A549 (cell line): Measurements from ENCODE around the gene UBE2G2. TPM values are rescaled to one million over a fixed set of nuclear protein-coding genes. Genes with fewer than 3 reads are reported as not detected.

Experiments
- ATAC-seq, 2 experiments: fragments of 200-7000 bp in 1 of 2; fragments of >200 bp in 1 of 2; cut with Nextera tagmentation in 1 of 2; cut with Tn5 transposase in 1 of 2; 3 replicates each; pipeline versions ENCODE4 v1.8.0 to v1.9.1; 2018 to 2020; ENCODE audit warnings: mild to moderate bottlenecking in 1 of 2, moderate library complexity in 1 of 2
- CTCF ChIA-PET: fragments of 300-600 bp; sonication (Branson Sonifier 250); formaldehyde crosslinking; extraction: SDS; loops from one replicate; lab custom pipeline; 2021; ENCODE audit warnings: antibody characterized with exemption, inconsistent platforms; lab: Yijun Ruan, JAX
- POLR2A ChIA-PET: fragments of 350-600 bp; formaldehyde crosslinking; extraction: SDS; loops from one replicate; lab custom pipeline; 2021; ENCODE audit warnings: antibody characterized with exemption, inconsistent platforms; lab: Yijun Ruan, JAX
- DNase-seq, 2 experiments: peaks; one replicate each; pipeline versions ENCODE4 v3.0.0 to v3.0.0-alpha.2; 2011 to 2016; ENCODE audit warnings: low read depth in 1 of 2, low spot score in 1 of 2
- FAIRE-seq: peaks from 2 replicates; lab custom pipeline; 2011; peaks lifted over from hg19 to GRCh38; lab: Jason Lieb, UNC
- H3K27ac ChIP-seq, 2 experiments: fragments of >200 bp; sonication (Bioruptor Twin); formaldehyde crosslinking; 3 replicates each; pipeline ENCODE4 v1.5.1; 2016 to 2017
- H3K4me1 ChIP-seq: fragments of >200 bp; sonication (Bioruptor Twin); formaldehyde crosslinking; 3 replicates; pipeline ENCODE4 v1.6.1; 2016
- H3K4me2 ChIP-seq: fragments of >200 bp; sonication (Bioruptor Twin); formaldehyde crosslinking; 3 replicates; pipeline ENCODE4 v1.6.1; 2016
- H3K4me3 ChIP-seq: fragments of >200 bp; sonication (Bioruptor Twin); formaldehyde crosslinking; 3 replicates; pipeline ENCODE4 v1.5.1; 2016
- H3K9me3 ChIP-seq: fragments of >200 bp; sonication (Bioruptor Twin); formaldehyde crosslinking; 3 replicates; pipeline ENCODE4 v1.6.1; 2016
- BHLHE40 ChIP-seq: IDR thresholded peaks from 2 replicates; pipeline ENCODE4 v1.6.1; 2012; ENCODE audit warnings: low read depth, low read length, inconsistent platforms
- CBX8 ChIP-seq: fragments of 200-600 bp; sonication (generic); IDR thresholded peaks from 2 replicates; pipeline ENCODE4 v1.6.1; 2016
- EP300 ChIP-seq, 2 experiments: fragments of >200 bp; sonication (Bioruptor Twin); formaldehyde crosslinking; IDR thresholded peaks; 2 replicates in 1 of 2; 3 replicates in 1 of 2; pipeline ENCODE4 v1.6.1; 2016 to 2017
- ESRRA ChIP-seq: fragments of 150-350 bp; IDR thresholded peaks from 2 replicates; pipeline ENCODE4 v1.6.1; 2014; ENCODE audit warnings: mild to moderate bottlenecking, low read length, borderline replicate concordance
- FOSB ChIP-seq: fragments of 250-450 bp; sonication (Bioruptor Pico); IDR thresholded peaks from 2 replicates; pipeline ENCODE4 v1.5.0; 2020; ENCODE audit warnings: mild to moderate bottlenecking, moderate library complexity
- FOXS1 ChIP-seq: fragments of 250-450 bp; sonication (Bioruptor Pico); IDR thresholded peaks from 2 replicates; pipeline ENCODE4 v1.5.0; 2020; ENCODE audit warnings: mild to moderate bottlenecking, moderate library complexity
- HDAC2 ChIP-seq: fragments of 200-600 bp; sonication (generic); IDR thresholded peaks from 2 replicates; pipeline ENCODE4 v1.6.1; 2016
- HOXB13 ChIP-seq: fragments of 250-450 bp; sonication (Bioruptor Pico); IDR thresholded peaks from 2 replicates; pipeline ENCODE4 v1.5.0; 2020; ENCODE audit warnings: low read depth, mild to moderate bottlenecking, moderate library complexity
- KDM5A ChIP-seq: fragments of 200-600 bp; sonication (generic); IDR thresholded peaks from 2 replicates; pipeline ENCODE4 v1.6.1; 2016; ENCODE audit warnings: antibody characterized with exemption, mild to moderate bottlenecking
- MAFK ChIP-seq: fragments of 450-650 bp; IDR thresholded peaks from 2 replicates; pipeline ENCODE4 v1.6.1; 2014; ENCODE audit not compliant: partially characterized antibody
- MYC ChIP-seq: IDR thresholded peaks from 2 replicates; pipeline ENCODE4 v1.6.1; 2012; ENCODE audit warnings: mild to moderate bottlenecking, inconsistent platforms, low read length, improper control_type of control experiment, borderline replicate concordance
- POLR2AphosphoS2 ChIP-seq: conservative IDR thresholded peaks from 2 replicates; pipeline ENCODE4 v1.6.1; 2012; ENCODE audit warnings: low read length, improper control_type of control experiment, inconsistent platforms
- RCOR1 ChIP-seq: fragments of 150-350 bp; IDR thresholded peaks from 2 replicates; pipeline ENCODE4 v1.6.1; 2014; ENCODE audit warnings: antibody characterized with exemption, low read length, low read depth
- TFCP2L1 ChIP-seq: fragments of 250-450 bp; sonication (Bioruptor Pico); IDR thresholded peaks from 2 replicates; pipeline ENCODE4 v1.5.0; 2021; ENCODE audit warnings: mild to moderate bottlenecking
- ZC3H11A ChIP-seq: fragments of 450-650 bp; IDR thresholded peaks from 2 replicates; pipeline ENCODE4 v1.6.1; 2014; ENCODE audit warnings: antibody characterized with exemption, mild to moderate bottlenecking
- ZFP36 ChIP-seq: fragments of 450-650 bp; IDR thresholded peaks from 2 replicates; pipeline ENCODE4 v1.6.1; 2014; ENCODE audit warnings: borderline replicate concordance; ENCODE audit not compliant: partially characterized antibody
- ZNF302 ChIP-seq: fragments of 250-450 bp; sonication (Bioruptor Pico); IDR thresholded peaks from 2 replicates; pipeline ENCODE4 v1.9.0; 2021; ENCODE audit warnings: inconsistent platforms, mild to moderate bottlenecking, moderate library complexity
- WGBS: methylation state at CpG from one replicate; pipeline ENCODE4 v1.1.6; 2017; ENCODE audit errors: missing lambda C conversion rate; 5-methylcytosine and 5-hydroxymethylcytosine counted together
- polyA plus RNA-seq, 4 experiments: library from polyadenylated mRNA; depleted of rRNA in 3 of 4; stranded (reverse); fragments of >200 nt; fragmentation: RNase III in 1 of 4; extraction: RNeasy Plus Mini Kit Qiagen cat#74134 plus additional on column Dnase treatment in 1 of 4; gene quantifications; 2 replicates in 3 of 4; 3 replicates in 1 of 4; pipeline ENCODE4 v1.2.3, GENCODE V29; 2011 to 2017
- TF ChIP-seq, protein P1 (sequence below): fragments of 250-450 bp; sonication (Bioruptor Pico); IDR thresholded peaks from 2 replicates; pipeline ENCODE4 v1.5.0; 2021; ENCODE audit warnings: mild to moderate bottlenecking, moderate library complexity, borderline replicate concordance
- TF ChIP-seq, protein P2 (sequence below): fragments of >200 bp; sonication (Bioruptor Twin); formaldehyde crosslinking; IDR thresholded peaks from 2 replicates; pipeline ENCODE4 v1.6.1; 2016
- TF ChIP-seq, protein P3 (sequence below): IDR thresholded peaks from 2 replicates; pipeline ENCODE4 v1.6.1; 2012
- TF ChIP-seq, protein P4 (sequence below): IDR thresholded peaks from 2 replicates; pipeline ENCODE4 v1.6.1; 2012

Gene UBE2G2
- polyA plus RNA-seq, 2 of the 4 experiments (the other 2 are of a cell fraction): 56.9 to 68.2 TPM

DNA sequence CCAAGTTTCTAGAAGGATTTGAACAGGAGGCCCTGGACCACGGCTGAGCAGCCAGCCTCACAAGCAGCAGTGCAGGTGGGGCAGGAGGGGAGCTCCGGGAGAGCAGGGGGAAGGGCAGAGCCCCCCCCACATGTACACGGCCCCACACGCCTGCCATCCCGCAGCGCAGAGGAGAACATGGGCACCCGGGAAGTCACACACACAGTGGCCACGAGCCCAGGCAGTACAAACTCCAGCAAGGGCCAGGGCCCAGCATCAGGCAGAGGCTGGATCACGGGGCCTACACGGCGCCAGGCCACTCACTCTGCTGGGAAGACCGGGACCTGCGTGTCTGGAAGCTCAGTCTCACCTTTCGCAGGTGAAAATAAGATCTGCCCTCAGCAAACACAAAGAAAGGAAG, 11.0 kb upstream of the UBE2G2 start:
- POLR2A ChIA-PET: no interaction called here
- ATAC-seq (no peak), FAIRE-seq (no peak), DNase-seq (no peak)
- H3K4me2 ChIP-seq: no peak overlapping the region
- no peaks in the 10 kb centered on the region for H3K9me3 ChIP-seq
- 83% methylated on average over 11 of the region's 14 CpGs for WGBS
- TF ChIP-seq, protein P1, sequence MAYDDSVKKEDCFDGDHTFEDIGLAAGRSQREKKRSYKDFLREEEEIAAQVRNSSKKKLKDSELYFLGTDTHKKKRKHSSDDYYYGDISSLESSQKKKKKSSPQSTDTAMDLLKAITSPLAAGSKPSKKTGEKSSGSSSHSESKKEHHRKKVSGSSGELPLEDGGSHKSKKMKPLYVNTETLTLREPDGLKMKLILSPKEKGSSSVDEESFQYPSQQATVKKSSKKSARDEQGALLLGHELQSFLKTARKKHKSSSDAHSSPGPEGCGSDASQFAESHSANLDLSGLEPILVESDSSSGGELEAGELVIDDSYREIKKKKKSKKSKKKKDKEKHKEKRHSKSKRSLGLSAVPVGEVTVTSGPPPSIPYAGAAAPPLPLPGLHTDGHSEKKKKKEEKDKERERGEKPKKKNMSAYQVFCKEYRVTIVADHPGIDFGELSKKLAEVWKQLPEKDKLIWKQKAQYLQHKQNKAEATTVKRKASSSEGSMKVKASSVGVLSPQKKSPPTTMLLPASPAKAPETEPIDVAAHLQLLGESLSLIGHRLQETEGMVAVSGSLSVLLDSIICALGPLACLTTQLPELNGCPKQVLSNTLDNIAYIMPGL (CRISPR knock-in tag): no peak
- no peak for TF ChIP-seq KDM5A
- TF ChIP-seq FOXS1 (CRISPR knock-in tag): no peak
- no peak for TF ChIP-seq TFCP2L1 (CRISPR knock-in tag)
- TF ChIP-seq EP300 (IDR thresholded peaks at IDR 0.05): no peak
- no peak for TF ChIP-seq ZFP36
- TF ChIP-seq ZC3H11A: no peak
- no peak for TF ChIP-seq ESRRA
- no peak for TF ChIP-seq CBX8
- CTCF ChIA-PET: interaction anchor here (1.1 to 1.2 kb wide), 2 partner anchors 12 to 20 kb away, joined by 3 read pairs; no protein-coding TSS in a partner anchor
- no peak overlapping the region for H3K4me3 ChIP-seq
- peaks cover 9% of the 10 kb centered on the region; the same call in 2 of the 3 replicates for H3K4me1 ChIP-seq
- H3K27ac ChIP-seq: no peak overlapping the region

DNA sequence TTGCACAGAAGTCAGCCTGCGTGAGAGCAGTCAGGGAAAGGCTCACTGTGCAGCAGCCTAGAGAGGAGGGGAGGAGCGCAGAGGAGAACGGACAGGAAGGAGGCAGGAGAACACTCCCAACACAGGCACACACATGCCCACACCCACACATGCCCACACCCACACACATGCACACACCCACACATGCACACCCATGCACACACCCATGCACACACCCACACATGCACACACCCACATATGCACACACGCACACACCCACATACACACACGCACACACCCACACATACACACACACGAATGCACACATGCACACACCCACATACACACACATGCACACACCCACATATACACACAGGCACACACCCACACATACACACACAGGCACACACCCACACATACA, 9.2 kb upstream of the UBE2G2 start:
- FAIRE-seq (no peak), DNase-seq (no peak), ATAC-seq (no peak)
- no peak overlapping the region for H3K4me2 ChIP-seq
- no peak for TF ChIP-seq RCOR1
- no peak for TF ChIP-seq HOXB13
- TF ChIP-seq ZNF302: no peak
- TF ChIP-seq MAFK: no peak
- no peak for TF ChIP-seq FOSB (CRISPR knock-in tag)
- TF ChIP-seq BHLHE40: no peak
- TF ChIP-seq POLR2AphosphoS2: no peak
- TF ChIP-seq, protein P2, sequence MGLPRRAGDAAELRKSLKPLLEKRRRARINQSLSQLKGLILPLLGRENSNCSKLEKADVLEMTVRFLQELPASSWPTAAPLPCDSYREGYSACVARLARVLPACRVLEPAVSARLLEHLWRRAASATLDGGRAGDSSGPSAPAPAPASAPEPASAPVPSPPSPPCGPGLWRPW: no peak
- no peak for TF ChIP-seq CBX8
- TF ChIP-seq, protein P3, sequence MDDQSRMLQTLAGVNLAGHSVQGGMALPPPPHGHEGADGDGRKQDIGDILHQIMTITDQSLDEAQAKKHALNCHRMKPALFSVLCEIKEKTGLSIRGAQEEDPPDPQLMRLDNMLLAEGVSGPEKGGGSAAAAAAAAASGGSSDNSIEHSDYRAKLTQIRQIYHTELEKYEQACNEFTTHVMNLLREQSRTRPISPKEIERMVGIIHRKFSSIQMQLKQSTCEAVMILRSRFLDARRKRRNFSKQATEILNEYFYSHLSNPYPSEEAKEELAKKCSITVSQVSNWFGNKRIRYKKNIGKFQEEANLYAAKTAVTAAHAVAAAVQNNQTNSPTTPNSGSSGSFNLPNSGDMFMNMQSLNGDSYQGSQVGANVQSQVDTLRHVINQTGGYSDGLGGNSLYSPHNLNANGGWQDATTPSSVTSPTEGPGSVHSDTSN: no peak
- no peak for TF ChIP-seq HDAC2
- TF ChIP-seq EP300 (IDR thresholded peaks at IDR 0.05): no peak
- TF ChIP-seq TFCP2L1 (CRISPR knock-in tag): no peak
- TF ChIP-seq, protein P4, sequence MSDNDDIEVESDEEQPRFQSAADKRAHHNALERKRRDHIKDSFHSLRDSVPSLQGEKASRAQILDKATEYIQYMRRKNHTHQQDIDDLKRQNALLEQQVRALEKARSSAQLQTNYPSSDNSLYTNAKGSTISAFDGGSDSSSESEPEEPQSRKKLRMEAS: no peak
- TF ChIP-seq, all 56 proteins: peak for 0
- Histone ChIP-seq H3K4me1 (no peaks in the 10 kb centered on the region), H3K27ac (no peak overlapping the region), H3K9me3 (no peaks in the 10 kb centered on the region), H3K4me3 (no peak overlapping the region)
- WGBS: 86% methylated on average over 5 of the region's 6 CpGs
- ChIA-PET POLR2A (no interaction called here), CTCF (interaction anchor here (0.9 kb wide), 1 partner anchor 10 kb away, joined by 3 read pairs; no protein-coding TSS in a partner anchor)

DNA sequence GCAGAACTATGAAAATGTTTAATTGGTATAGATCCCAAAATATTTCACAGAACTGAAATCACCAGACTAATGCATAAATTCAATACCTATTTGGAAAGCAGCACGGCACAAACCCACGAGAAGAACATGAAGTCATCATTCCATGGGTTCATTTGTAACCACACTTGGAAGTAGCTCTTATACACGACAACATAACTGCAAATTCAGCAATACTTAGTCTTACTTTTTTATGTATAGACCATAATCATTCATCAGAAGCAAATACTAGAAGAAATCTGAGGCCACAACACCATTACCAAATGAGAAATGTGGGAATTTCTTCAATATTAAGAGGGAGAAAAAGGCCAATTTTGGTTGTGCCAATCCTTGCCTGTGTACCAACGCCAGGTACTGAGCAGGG, 4.2 kb upstream of the UBE2G2 start:
- no peaks in the 10 kb centered on the region for H3K9me3 ChIP-seq
- ChIA-PET POLR2A (no interaction called here), CTCF (interaction anchor here (0.6 to 2.5 kb wide), 3 partner anchors 12 to 127 kb away, joined by 3 to 13 read pairs (median 3); no protein-coding TSS in a partner anchor)
- 78% methylated on average over 4 of the region's 4 CpGs for WGBS
- no peak for DNase-seq
- peaks cover 7% of the 10 kb centered on the region; the same call in 2 of the 3 replicates for H3K4me1 ChIP-seq
- H3K4me3 ChIP-seq: no peak overlapping the region
- FAIRE-seq: no peak
- TF ChIP-seq MAFK (peak; percentile 49), MYC (no peak)
- ATAC-seq: no peak
- no peak overlapping the region for H3K27ac ChIP-seq
- H3K4me2 ChIP-seq: no peak overlapping the region
